Measurements from ENCODE around the gene SEC23A. TPM values are rescaled to one million over a fixed set of nuclear protein-coding genes. Genes with fewer than 3 reads are reported as not detected.
"Not testable (repeated sequence)": the region's sequence is repeated elsewhere in the genome, so short reads cannot be mapped to it uniquely, and the experiment has no call there.

Gene SEC23A
- total and polyA plus RNA-seq, 3 donors from 2014 or later: 39.0 to 79.2 (median 52.4) TPM

GRCh38 chr14:39080886-39081285 is 22.1 kb downstream of the SEC23A start:
- no peak for TF ChIP-seq POLR2A (IDR thresholded peaks at IDR 0.05)
- TF ChIP-seq CTCF (IDR thresholded peaks at IDR 0.05): no peak
- Histone ChIP-seq H3K4me1 (no peaks in the 10 kb centered on the region), H3K27me3 (no peaks in the 10 kb centered on the region), H3K4me3 (no peak overlapping the region), H3K9me3 (no peaks in the 10 kb centered on the region), H3K27ac (no peak overlapping the region), H3K36me3 (ENCODE audit: low read depth, missing control alignments) (no peaks in the 10 kb centered on the region)
- intact Hi-C loops (cut with DNase I; ENCODE audit: low total_unique reads): no loop called here
- no peak for DNase-seq
- 89 to 96% methylated on average over 1 of the region's 1 CpG for WGBS, 2 donors

- H3K36me3 ChIP-seq (ENCODE audit: low read depth, missing control alignments): no peaks in the 10 kb centered on the region
- TF ChIP-seq CTCF (IDR thresholded peaks at IDR 0.05) (no peak), POLR2A (IDR thresholded peaks at IDR 0.05) (no peak)
- no peak overlapping the region for H3K4me3 ChIP-seq
- no peaks in the 10 kb centered on the region for H3K9me3 ChIP-seq
- no peaks in the 10 kb centered on the region for H3K27me3 ChIP-seq
- H3K27ac ChIP-seq: no peak overlapping the region
- intact Hi-C loops (cut with DNase I; ENCODE audit: low total_unique reads): no loop called here
- H3K4me1 ChIP-seq: no peaks in the 10 kb centered on the region
- WGBS, 2 donors: 91 to 94% methylated on average over 2 of the region's 2 CpGs
- no peak for DNase-seq
Measured at GRCh38 chr14:39071096-39071495, 31.9 kb downstream of the SEC23A start.

DNA sequence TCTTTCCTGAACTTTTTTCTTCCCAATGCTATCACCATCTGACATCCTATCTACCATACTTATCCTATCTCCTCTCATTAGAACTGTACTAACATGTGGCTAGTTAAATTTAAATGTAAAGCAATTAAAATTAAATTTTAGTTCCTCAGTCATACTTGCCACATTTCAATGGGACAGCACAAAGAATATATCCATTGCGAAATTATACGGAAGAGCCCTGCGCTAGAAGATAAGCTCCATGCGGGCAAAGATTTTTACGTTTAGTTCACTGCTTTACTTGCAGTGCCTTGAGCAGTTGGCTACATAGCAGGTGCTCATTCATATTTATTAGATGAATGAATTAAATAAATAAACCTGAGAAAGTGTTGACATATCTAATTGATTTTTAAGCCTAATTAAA is 33.1 kb downstream of the SEC23A start:
- intact Hi-C loops (cut with DNase I; ENCODE audit: low total_unique reads): no loop called here
- H3K9me3 ChIP-seq: no peaks in the 10 kb centered on the region
- no peaks in the 10 kb centered on the region for H3K27me3 ChIP-seq
- 94 to 99% methylated on average over 5 of the region's 5 CpGs for WGBS, 2 donors
- H3K27ac ChIP-seq: no peak overlapping the region
- no peak overlapping the region for H3K4me3 ChIP-seq
- no peaks in the 10 kb centered on the region for H3K4me1 ChIP-seq
- H3K36me3 ChIP-seq (ENCODE audit: low read depth, missing control alignments): no peaks in the 10 kb centered on the region
- TF ChIP-seq POLR2A (IDR thresholded peaks at IDR 0.05) (no peak), CTCF (IDR thresholded peaks at IDR 0.05) (no peak)
- DNase-seq: no peak

- intact Hi-C loops (cut with DNase I; ENCODE audit: low total_unique reads); H3K36me3 ChIP-seq (ENCODE audit: low read depth, missing control alignments); H3K27me3 ChIP-seq; H3K4me3 ChIP-seq; H3K27ac ChIP-seq; H3K4me1 ChIP-seq; H3K9me3 ChIP-seq; DNase-seq: not testable (repeated sequence)
- 95 to 97% methylated on average over 7 of the region's 7 CpGs for WGBS, 2 donors
Measured at GRCh38 chr14:39069169-39069805, 33.7 kb downstream of the SEC23A start.

DNA sequence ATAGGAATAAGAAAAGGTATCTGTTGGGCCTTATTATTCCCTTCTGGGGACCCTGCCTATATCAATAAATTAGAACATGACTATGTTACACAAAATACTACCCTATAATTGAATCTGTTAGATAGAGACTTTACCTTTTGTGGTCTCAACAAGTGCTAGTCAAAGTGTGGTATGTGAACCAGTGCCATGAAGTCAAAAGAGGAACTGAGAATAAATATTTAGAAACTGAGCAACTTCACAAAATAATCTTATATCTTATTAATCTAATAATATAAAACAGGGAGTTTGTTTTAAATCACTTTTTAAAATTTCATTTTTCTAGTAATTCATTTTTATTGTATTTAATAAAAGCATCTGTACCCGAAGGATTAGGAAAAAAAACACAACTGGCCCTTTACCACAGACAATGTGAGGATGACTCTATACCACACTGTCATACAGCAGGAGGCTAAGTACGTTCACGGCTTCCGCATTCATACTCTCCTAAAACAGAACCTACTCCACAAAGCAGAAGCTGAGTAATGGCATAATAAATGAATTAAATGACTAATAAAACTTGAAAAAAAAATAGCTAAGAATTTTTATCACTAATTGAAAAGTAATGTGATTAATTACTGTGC is 42.1 kb downstream of the SEC23A start:
- no peaks in the 10 kb centered on the region for H3K4me1 ChIP-seq
- no peak overlapping the region for H3K4me3 ChIP-seq
- WGBS, 2 donors: 94% methylated on average over 4 of the region's 4 CpGs
- H3K9me3 ChIP-seq: no peaks in the 10 kb centered on the region
- no peak for TF ChIP-seq CTCF (IDR thresholded peaks at IDR 0.05)
- no peak for TF ChIP-seq POLR2A (IDR thresholded peaks at IDR 0.05)
- H3K27me3 ChIP-seq: no peaks in the 10 kb centered on the region
- H3K27ac ChIP-seq: no peak overlapping the region
- no peaks in the 10 kb centered on the region for H3K36me3 ChIP-seq (ENCODE audit: low read depth, missing control alignments)
- no peak for DNase-seq
- intact Hi-C loops (cut with DNase I; ENCODE audit: low total_unique reads): no loop called here
